Measurements from ENCODE around the gene APMAP.
"Not testable (repeated sequence)": the region's sequence is repeated elsewhere in the genome, so short reads cannot be mapped to it uniquely, and the experiment has no call there.

APMAP gene

DNA sequence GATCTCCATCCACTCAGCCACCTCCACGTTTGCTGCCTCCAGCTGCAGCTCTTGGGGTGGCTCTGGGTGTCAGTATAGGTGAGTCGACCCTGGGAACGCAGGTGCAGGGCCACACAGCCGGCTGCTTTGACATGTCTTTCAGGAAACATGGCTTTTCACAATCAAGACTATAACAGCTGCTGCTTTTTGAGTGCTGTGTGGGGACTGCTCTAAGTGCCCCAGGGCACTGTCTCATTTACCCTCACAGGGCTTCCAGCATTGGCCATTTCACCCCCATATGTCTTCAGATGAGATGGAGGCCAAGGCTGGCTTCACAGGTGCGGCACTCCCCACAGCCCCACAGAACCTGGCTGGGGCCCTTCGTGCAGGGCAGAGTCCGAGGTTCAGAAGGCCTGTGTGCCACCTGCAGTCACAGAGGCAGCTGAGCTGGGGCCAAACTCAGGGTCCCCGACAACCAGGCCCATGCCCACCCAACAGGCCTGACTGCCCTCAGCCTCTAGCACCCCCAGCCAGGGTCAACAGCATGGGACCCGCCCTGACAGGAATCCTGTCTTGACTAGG lies 58.4 kb downstream of the APMAP start:
- no peak overlapping the region for H3K27ac ChIP-seq (ENCODE audit: low read depth in 2 of 2, low read length in 2 of 2)
- H3K9me3 ChIP-seq (ENCODE audit: control insufficient read depth in 2 of 2, low read length in 2 of 2) = no peaks in the 10 kb centered on the region
- H3K9ac ChIP-seq (ENCODE audit: low read depth in 1 of 2, low read length in 2 of 2) = no peak overlapping the region
- no peak overlapping the region for H3K4me3 ChIP-seq (ENCODE audit: low read length in 2 of 2)
- H3K27me3 ChIP-seq (ENCODE audit: control insufficient read depth in 2 of 2, insufficient read depth in 2 of 2, low read length in 2 of 2) = no peaks in the 10 kb centered on the region
- peaks cover 6 to 16% of the 10 kb centered on the region in 2 donors for H3K4me1 ChIP-seq (ENCODE audit: control insufficient read depth in 2 of 2, insufficient read depth in 2 of 2, low read length in 2 of 2)
- H3K36me3 ChIP-seq (ENCODE audit: control insufficient read depth in 2 of 2, insufficient read depth in 2 of 2, low read length in 2 of 2) = no peaks in the 10 kb centered on the region

GRCh38 chr20:24933266-24933908 lies 59.2 kb downstream of the APMAP start:
- Histone ChIP-seq H3K36me3 (ENCODE audit: control insufficient read depth in 2 of 2, insufficient read depth in 2 of 2, low read length in 2 of 2) (no peaks in the 10 kb centered on the region), H3K4me3 (ENCODE audit: low read length in 2 of 2) (no peak overlapping the region), H3K27me3 (ENCODE audit: control insufficient read depth in 2 of 2, insufficient read depth in 2 of 2, low read length in 2 of 2) (no peaks in the 10 kb centered on the region), H3K9ac (ENCODE audit: low read depth in 1 of 2, low read length in 2 of 2) (no peak overlapping the region), H3K4me1 (ENCODE audit: control insufficient read depth in 2 of 2, insufficient read depth in 2 of 2, low read length in 2 of 2) (peaks cover 6 to 16% of the 10 kb centered on the region in 2 donors), H3K27ac (ENCODE audit: low read depth in 2 of 2, low read length in 2 of 2) (no peak overlapping the region), H3K9me3 (ENCODE audit: control insufficient read depth in 2 of 2, low read length in 2 of 2) (no peaks in the 10 kb centered on the region)

GRCh38 chr20:24931893-24932292 lies 60.7 kb downstream of the APMAP start:
- H3K27ac ChIP-seq (ENCODE audit: low read depth in 2 of 2, low read length in 2 of 2); H3K4me3 ChIP-seq (ENCODE audit: low read length in 2 of 2): not testable (repeated sequence)

DNA sequence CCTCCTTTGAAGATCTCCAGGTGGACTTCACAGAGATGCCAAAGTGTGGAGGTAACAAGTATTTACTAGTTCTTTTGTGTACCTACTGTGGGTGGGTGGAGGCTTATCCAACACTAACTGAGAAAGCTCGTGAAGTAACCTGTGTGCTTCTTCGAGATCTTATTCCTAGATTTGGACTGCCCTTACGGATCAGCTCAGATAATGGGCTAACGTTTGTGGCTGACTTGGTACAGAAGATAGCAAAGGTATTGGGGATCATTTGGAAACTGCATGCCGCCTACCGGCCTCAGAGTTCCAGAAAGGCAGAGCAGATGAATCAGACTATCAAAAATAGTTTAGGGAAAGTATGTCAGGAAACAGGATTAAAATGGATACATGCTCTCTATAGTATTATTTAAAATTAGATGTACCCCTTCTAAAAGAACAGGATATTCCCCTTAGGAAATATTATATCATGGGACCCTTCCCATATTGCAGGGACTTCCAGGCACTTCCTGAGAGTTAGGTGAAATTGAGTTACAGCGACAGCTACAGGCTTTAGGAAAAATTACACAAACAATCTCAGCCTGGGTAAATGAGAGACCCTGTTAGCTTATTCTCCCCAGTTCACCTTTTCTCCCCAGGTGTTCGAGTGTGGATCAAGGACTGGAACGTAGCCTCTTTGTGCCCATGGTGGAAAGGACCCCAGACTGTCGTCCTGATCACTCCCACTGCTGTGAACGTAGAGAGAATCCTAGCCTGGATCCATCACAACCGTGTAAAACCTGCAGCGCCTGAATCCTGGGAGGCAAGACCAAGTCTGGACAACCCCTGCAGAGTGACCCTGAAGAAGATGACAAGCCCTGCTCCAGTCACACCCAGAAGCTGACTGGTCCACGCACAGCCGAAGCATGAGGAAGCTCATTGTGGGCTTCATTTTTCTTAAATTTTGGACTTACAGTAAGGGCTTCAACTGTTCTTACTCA lies 61.5 kb downstream of the APMAP start:
- peaks cover 6 to 16% of the 10 kb centered on the region in 2 donors for H3K4me1 ChIP-seq (ENCODE audit: control insufficient read depth in 2 of 2, insufficient read depth in 2 of 2, low read length in 2 of 2)
- H3K27me3 ChIP-seq (ENCODE audit: control insufficient read depth in 2 of 2, insufficient read depth in 2 of 2, low read length in 2 of 2); H3K36me3 ChIP-seq (ENCODE audit: control insufficient read depth in 2 of 2, insufficient read depth in 2 of 2, low read length in 2 of 2); H3K9me3 ChIP-seq (ENCODE audit: control insufficient read depth in 2 of 2, low read length in 2 of 2): not testable (repeated sequence)
- H3K27ac ChIP-seq (ENCODE audit: low read depth in 2 of 2, low read length in 2 of 2) = peak overlapping the region; percentile 59 to 68
- peak overlapping the region; percentile 65 to 79 for H3K4me3 ChIP-seq (ENCODE audit: low read length in 2 of 2)
- H3K9ac ChIP-seq (ENCODE audit: low read depth in 1 of 2, low read length in 2 of 2) = peak overlapping the region; percentile 70 to 80

More at GRCh38 chr20:24931893-24932292, 60.7 kb downstream of the APMAP start:
- H3K36me3 ChIP-seq (ENCODE audit: control insufficient read depth in 2 of 2, insufficient read depth in 2 of 2, low read length in 2 of 2); H3K27me3 ChIP-seq (ENCODE audit: control insufficient read depth in 2 of 2, insufficient read depth in 2 of 2, low read length in 2 of 2); H3K9me3 ChIP-seq (ENCODE audit: control insufficient read depth in 2 of 2, low read length in 2 of 2); H3K9ac ChIP-seq (ENCODE audit: low read depth in 1 of 2, low read length in 2 of 2): not testable (repeated sequence)
- H3K4me1 ChIP-seq (ENCODE audit: control insufficient read depth in 2 of 2, insufficient read depth in 2 of 2, low read length in 2 of 2) = peaks cover 6 to 16% of the 10 kb centered on the region in 2 donors

GRCh38 chr20:24929867-24930723 lies 62.5 kb downstream of the APMAP start:
- not testable (repeated sequence) for H3K27me3 ChIP-seq (ENCODE audit: control insufficient read depth in 2 of 2, insufficient read depth in 2 of 2, low read length in 2 of 2); H3K36me3 ChIP-seq (ENCODE audit: control insufficient read depth in 2 of 2, insufficient read depth in 2 of 2, low read length in 2 of 2); H3K9me3 ChIP-seq (ENCODE audit: control insufficient read depth in 2 of 2, low read length in 2 of 2)
- Histone ChIP-seq H3K4me3 (ENCODE audit: low read length in 2 of 2) (peak overlapping the region; percentile 65 to 79), H3K4me1 (ENCODE audit: control insufficient read depth in 2 of 2, insufficient read depth in 2 of 2, low read length in 2 of 2) (peaks cover 6 to 16% of the 10 kb centered on the region in 2 donors), H3K9ac (ENCODE audit: low read depth in 1 of 2, low read length in 2 of 2) (peak overlapping the region; percentile 70 to 80), H3K27ac (ENCODE audit: low read depth in 2 of 2, low read length in 2 of 2) (peak overlapping the region; percentile 59 to 68)

- peaks cover 6 to 16% of the 10 kb centered on the region in 2 donors for H3K4me1 ChIP-seq (ENCODE audit: control insufficient read depth in 2 of 2, insufficient read depth in 2 of 2, low read length in 2 of 2)
- H3K27ac ChIP-seq (ENCODE audit: low read depth in 2 of 2, low read length in 2 of 2) = not testable (repeated sequence)
These were observed 63.3 kb downstream of the APMAP start for GRCh38 chr20:24929259-24929658.

GRCh38 chr20:24920706-24921105 lies 71.8 kb downstream of the APMAP start:
- H3K9ac ChIP-seq (ENCODE audit: low read depth in 1 of 2, low read length in 2 of 2); H3K27ac ChIP-seq (ENCODE audit: low read depth in 2 of 2, low read length in 2 of 2); H3K27me3 ChIP-seq (ENCODE audit: control insufficient read depth in 2 of 2, insufficient read depth in 2 of 2, low read length in 2 of 2); H3K4me3 ChIP-seq (ENCODE audit: low read length in 2 of 2); H3K9me3 ChIP-seq (ENCODE audit: control insufficient read depth in 2 of 2, low read length in 2 of 2); H3K36me3 ChIP-seq (ENCODE audit: control insufficient read depth in 2 of 2, insufficient read depth in 2 of 2, low read length in 2 of 2); H3K4me1 ChIP-seq (ENCODE audit: control insufficient read depth in 2 of 2, insufficient read depth in 2 of 2, low read length in 2 of 2): not testable (repeated sequence)

More at GRCh38 chr20:24929259-24929658, 63.3 kb downstream of the APMAP start:
- not testable (repeated sequence) for H3K9me3 ChIP-seq (ENCODE audit: control insufficient read depth in 2 of 2, low read length in 2 of 2); H3K9ac ChIP-seq (ENCODE audit: low read depth in 1 of 2, low read length in 2 of 2); H3K36me3 ChIP-seq (ENCODE audit: control insufficient read depth in 2 of 2, insufficient read depth in 2 of 2, low read length in 2 of 2); H3K4me3 ChIP-seq (ENCODE audit: low read length in 2 of 2); H3K27me3 ChIP-seq (ENCODE audit: control insufficient read depth in 2 of 2, insufficient read depth in 2 of 2, low read length in 2 of 2)

DNA sequence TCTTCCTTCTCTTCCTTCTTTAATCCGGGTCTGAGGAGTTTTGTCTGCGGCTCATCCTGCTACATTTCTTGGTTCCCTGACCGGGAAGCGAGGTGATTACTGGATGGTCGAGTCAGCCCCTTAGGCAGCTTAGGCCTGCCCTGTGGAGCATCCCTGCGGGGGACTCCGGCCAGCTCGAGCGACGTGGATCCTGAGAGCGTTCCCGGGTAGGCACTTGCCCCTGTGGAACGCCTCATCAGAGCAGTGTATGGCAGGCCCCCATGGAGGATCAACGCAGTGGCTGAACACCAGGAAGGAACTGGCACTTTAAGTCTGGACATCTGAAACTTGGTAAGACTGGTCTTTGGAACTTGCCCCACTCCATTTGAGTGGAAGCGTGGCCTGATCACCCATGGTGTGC lies 72.9 kb downstream of the APMAP start:
- H3K27ac ChIP-seq (ENCODE audit: low read depth in 2 of 2, low read length in 2 of 2); H3K4me1 ChIP-seq (ENCODE audit: control insufficient read depth in 2 of 2, insufficient read depth in 2 of 2, low read length in 2 of 2); H3K9ac ChIP-seq (ENCODE audit: low read depth in 1 of 2, low read length in 2 of 2); H3K9me3 ChIP-seq (ENCODE audit: control insufficient read depth in 2 of 2, low read length in 2 of 2); H3K4me3 ChIP-seq (ENCODE audit: low read length in 2 of 2); H3K36me3 ChIP-seq (ENCODE audit: control insufficient read depth in 2 of 2, insufficient read depth in 2 of 2, low read length in 2 of 2); H3K27me3 ChIP-seq (ENCODE audit: control insufficient read depth in 2 of 2, insufficient read depth in 2 of 2, low read length in 2 of 2): not testable (repeated sequence)

DNA sequence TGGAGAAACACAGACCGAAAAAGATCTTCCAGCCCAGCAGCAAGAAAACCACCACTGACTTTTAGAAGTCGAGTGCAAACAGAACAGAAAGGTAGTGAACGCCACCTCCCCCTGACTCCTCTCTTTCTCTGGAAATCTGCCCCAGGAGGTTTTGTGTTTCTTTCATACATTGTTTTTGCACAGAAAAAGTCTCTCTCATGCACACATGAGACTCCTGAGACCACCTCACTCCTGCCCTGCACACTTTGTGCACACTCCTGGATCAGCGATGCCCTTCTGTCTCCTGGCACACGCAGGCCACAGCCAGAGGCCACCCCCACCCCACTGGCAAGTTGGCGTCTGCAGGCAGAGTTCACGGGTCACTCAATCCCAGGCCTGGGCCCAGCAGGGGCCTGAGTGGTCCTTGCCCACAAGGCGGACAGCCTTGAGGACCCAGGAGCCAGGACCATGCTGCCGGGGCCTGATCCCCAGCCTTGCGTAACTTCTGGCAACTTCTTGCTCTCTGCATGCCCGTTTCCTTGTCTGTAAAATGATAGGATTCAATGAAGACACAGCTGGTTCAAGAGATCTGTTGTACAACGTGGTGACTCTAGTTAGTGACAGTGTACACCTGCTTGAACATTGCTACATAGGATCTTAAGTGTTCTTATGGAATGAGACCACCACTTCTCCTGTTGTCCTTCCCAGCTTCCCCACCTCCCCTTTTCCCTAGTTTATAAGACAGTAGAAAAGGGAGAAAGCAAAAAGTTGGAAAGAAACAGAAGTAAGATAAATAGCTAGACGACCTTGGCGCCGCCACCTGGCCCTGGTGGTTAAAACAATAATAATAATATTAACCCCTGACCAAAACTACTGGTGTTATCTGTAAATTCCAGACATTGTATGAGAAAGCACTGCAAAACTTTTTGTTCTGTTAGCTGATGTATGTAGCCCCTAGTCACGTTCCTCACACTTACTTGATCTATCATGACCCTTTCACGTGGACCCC lies 73.7 kb downstream of the APMAP start:
- no peak overlapping the region for H3K4me3 ChIP-seq (ENCODE audit: low read length in 2 of 2)
- no peak overlapping the region for H3K27ac ChIP-seq (ENCODE audit: low read depth in 2 of 2, low read length in 2 of 2)
- H3K9me3 ChIP-seq (ENCODE audit: control insufficient read depth in 2 of 2, low read length in 2 of 2) = no peaks in the 10 kb centered on the region
- H3K27me3 ChIP-seq (ENCODE audit: control insufficient read depth in 2 of 2, insufficient read depth in 2 of 2, low read length in 2 of 2) = no peaks in the 10 kb centered on the region
- peaks cover 0 to 2% of the 10 kb centered on the region in 2 donors for H3K4me1 ChIP-seq (ENCODE audit: control insufficient read depth in 2 of 2, insufficient read depth in 2 of 2, low read length in 2 of 2)
- H3K9ac ChIP-seq (ENCODE audit: low read depth in 1 of 2, low read length in 2 of 2) = no peak overlapping the region
- H3K36me3 ChIP-seq (ENCODE audit: control insufficient read depth in 2 of 2, insufficient read depth in 2 of 2, low read length in 2 of 2) = no peaks in the 10 kb centered on the region
